Measurements from ENCODE around the gene VPS13C.
A peak's percentile ranks its signal among the peaks of the same experiment; 100 is the strongest.

Gene VPS13C

GRCh38 chr15:62068071-62068809, 8.0 kb upstream of the VPS13C start:
- no peak overlapping the region for H4K91ac ChIP-seq (ENCODE audit: low read length)
- no peak overlapping the region for H3K27ac ChIP-seq (ENCODE audit: low read length, poor library complexity, severe bottlenecking)
- peaks cover 18% of the 10 kb centered on the region for H3K4me1 ChIP-seq (ENCODE audit: control insufficient read depth, insufficient read depth, low read depth, low read length)
- peak overlapping the region; percentile 25 to 52 for H3K4me3 ChIP-seq (ENCODE audit: insufficient read depth in 1 of 2, low read depth in 1 of 2, low read length in 2 of 2)
- under 1% methylated on average over 60 of the region's 103 CpGs for WGBS
- H2AK5ac ChIP-seq (ENCODE audit: low read length, severe bottlenecking) = no peak overlapping the region
- H2BK5ac ChIP-seq (ENCODE audit: low read depth, low read length, poor library complexity, severe bottlenecking) = no peak overlapping the region
- H3K9ac ChIP-seq (ENCODE audit: low read length) = peak overlapping the region; percentile 26
- no peak overlapping the region for H2BK15ac ChIP-seq (ENCODE audit: low read depth, poor library complexity, severe bottlenecking)
- H3K9me3 ChIP-seq (ENCODE audit: control insufficient read depth, low read length) = no peaks in the 10 kb centered on the region
- H3K27me3 ChIP-seq (ENCODE audit: control insufficient read depth in 1 of 2, insufficient read depth in 1 of 2, low read length in 2 of 2) = peaks cover 4 to 27% of the 10 kb centered on the region in 2 experiments
- no peak overlapping the region for H3K4ac ChIP-seq (ENCODE audit: low read depth in 1 of 2, low read length in 2 of 2)
- H3K23ac ChIP-seq (ENCODE audit: low read length in 2 of 2) = no peak overlapping the region
- no peak overlapping the region for H4K8ac ChIP-seq (ENCODE audit: low read length)
- H3K36me3 ChIP-seq (ENCODE audit: control insufficient read depth in 1 of 2, insufficient read depth in 2 of 2, low read depth in 1 of 2, low read length in 2 of 2) = peaks cover 0 to 4% of the 10 kb centered on the region in 2 experiments
- no peak overlapping the region for H2BK120ac ChIP-seq (ENCODE audit: low read depth, low read length)
- peak overlapping the region in 1 of 2 experiments; percentile 60 for H3K14ac ChIP-seq (ENCODE audit: low read length in 2 of 2)
- H3K79me1 ChIP-seq (replicated peaks; ENCODE audit: low read length, poor library complexity, severe bottlenecking) = no peaks in the 10 kb centered on the region
- H2BK12ac ChIP-seq (ENCODE audit: low read length in 2 of 2) = no peak overlapping the region
- H3K18ac ChIP-seq (ENCODE audit: low read depth in 1 of 2, low read length in 2 of 2) = no peak overlapping the region
- H2AFZ ChIP-seq (ENCODE audit: low read depth, low read length) = peak overlapping the region; percentile 77
- peak; percentile 58 for DNase-seq
- H3K4me2 ChIP-seq (ENCODE audit: low read length, poor library complexity, severe bottlenecking) = peak overlapping the region; percentile 89

GRCh38 chr15:62067448-62068044, 7.3 kb upstream of the VPS13C start:
- no peaks in the 10 kb centered on the region for H3K9me3 ChIP-seq (ENCODE audit: control insufficient read depth, low read length)
- H3K79me1 ChIP-seq (replicated peaks; ENCODE audit: low read length, poor library complexity, severe bottlenecking) = no peaks in the 10 kb centered on the region
- H3K14ac ChIP-seq (ENCODE audit: low read length in 2 of 2) = no peak overlapping the region
- H3K18ac ChIP-seq (ENCODE audit: low read depth in 1 of 2, low read length in 2 of 2) = no peak overlapping the region
- peaks cover 18% of the 10 kb centered on the region for H3K4me1 ChIP-seq (ENCODE audit: control insufficient read depth, insufficient read depth, low read depth, low read length)
- 7% methylated on average over 31 of the region's 62 CpGs for WGBS
- no peak overlapping the region for H2BK120ac ChIP-seq (ENCODE audit: low read depth, low read length)
- peak; percentile 30 for DNase-seq
- H2BK5ac ChIP-seq (ENCODE audit: low read depth, low read length, poor library complexity, severe bottlenecking) = no peak overlapping the region
- no peak overlapping the region for H4K8ac ChIP-seq (ENCODE audit: low read length)
- H2BK12ac ChIP-seq (ENCODE audit: low read length in 2 of 2) = no peak overlapping the region
- H3K27me3 ChIP-seq (ENCODE audit: control insufficient read depth in 1 of 2, insufficient read depth in 1 of 2, low read length in 2 of 2) = peaks cover 4 to 27% of the 10 kb centered on the region in 2 experiments
- no peak overlapping the region for H4K91ac ChIP-seq (ENCODE audit: low read length)
- no peak overlapping the region for H3K9ac ChIP-seq (ENCODE audit: low read length)
- no peak overlapping the region for H2AFZ ChIP-seq (ENCODE audit: low read depth, low read length)
- H3K4me2 ChIP-seq (ENCODE audit: low read length, poor library complexity, severe bottlenecking) = peak overlapping the region; percentile 64
- no peak overlapping the region for H3K27ac ChIP-seq (ENCODE audit: low read length, poor library complexity, severe bottlenecking)
- H3K4me3 ChIP-seq (ENCODE audit: insufficient read depth in 1 of 2, low read depth in 1 of 2, low read length in 2 of 2) = peak overlapping the region; percentile 52 to 58
- H3K23ac ChIP-seq (ENCODE audit: low read length in 2 of 2) = peak overlapping the region in 1 of 2 experiments; percentile 66
- H3K36me3 ChIP-seq (ENCODE audit: control insufficient read depth in 1 of 2, insufficient read depth in 2 of 2, low read depth in 1 of 2, low read length in 2 of 2) = peaks cover 0 to 4% of the 10 kb centered on the region in 2 experiments
- H2BK15ac ChIP-seq (ENCODE audit: low read depth, poor library complexity, severe bottlenecking) = no peak overlapping the region
- H3K4ac ChIP-seq (ENCODE audit: low read depth in 1 of 2, low read length in 2 of 2) = no peak overlapping the region
- no peak overlapping the region for H2AK5ac ChIP-seq (ENCODE audit: low read length, severe bottlenecking)

- peak; percentile 55 for DNase-seq
- 15% methylated on average over 33 of the region's 33 CpGs for WGBS
- H3K9ac ChIP-seq (ENCODE audit: low read length) = no peak within 1 kb of the TSS
These were observed 6.6 kb upstream of the VPS13C start, which contains the start of gene C2CD4A for GRCh38 chr15:62066663-62067447. TSS of gene C2CD4A (plus strand) at chr15:62066977. CDS start at chr15:62067614, 637 bp downstream.

More at GRCh38 chr15:62066663-62067447, 6.6 kb upstream of the VPS13C start, which contains the start of gene C2CD4A:
- no peak within 1 kb of the TSS for H4K91ac ChIP-seq (ENCODE audit: low read length)
- H3K4ac ChIP-seq (ENCODE audit: low read depth in 1 of 2, low read length in 2 of 2) = no peak within 1 kb of the TSS
- no peak within 1 kb of the TSS for H2AFZ ChIP-seq (ENCODE audit: low read depth, low read length)
- H2BK12ac ChIP-seq (ENCODE audit: low read length in 2 of 2) = no peak within 1 kb of the TSS
- H3K4me1 ChIP-seq (ENCODE audit: control insufficient read depth, insufficient read depth, low read depth, low read length) = peaks cover 18% of the 10 kb centered on the region
- peak within 1 kb of the TSS in 1 of 2 experiments; percentile 66 for H3K23ac ChIP-seq (ENCODE audit: low read length in 2 of 2)
- peaks cover 4 to 27% of the 10 kb centered on the region in 2 experiments for H3K27me3 ChIP-seq (ENCODE audit: control insufficient read depth in 1 of 2, insufficient read depth in 1 of 2, low read length in 2 of 2)
- no peak within 1 kb of the TSS for H2BK5ac ChIP-seq (ENCODE audit: low read depth, low read length, poor library complexity, severe bottlenecking)
- peaks cover 0 to 4% of the 10 kb centered on the region in 2 experiments for H3K36me3 ChIP-seq (ENCODE audit: control insufficient read depth in 1 of 2, insufficient read depth in 2 of 2, low read depth in 1 of 2, low read length in 2 of 2)
- no peak within 1 kb of the TSS for H3K18ac ChIP-seq (ENCODE audit: low read depth in 1 of 2, low read length in 2 of 2)
- no peak within 1 kb of the TSS for H2BK120ac ChIP-seq (ENCODE audit: low read depth, low read length)
- no peak within 1 kb of the TSS for H4K8ac ChIP-seq (ENCODE audit: low read length)
- H2BK15ac ChIP-seq (ENCODE audit: low read depth, poor library complexity, severe bottlenecking) = no peak within 1 kb of the TSS
- H3K9me3 ChIP-seq (ENCODE audit: control insufficient read depth, low read length) = no peaks in the 10 kb centered on the region
- no peaks in the 10 kb centered on the region for H3K79me1 ChIP-seq (replicated peaks; ENCODE audit: low read length, poor library complexity, severe bottlenecking)
- H3K4me2 ChIP-seq (ENCODE audit: low read length, poor library complexity, severe bottlenecking) = peak within 1 kb of the TSS; percentile 82
- H2AK5ac ChIP-seq (ENCODE audit: low read length, severe bottlenecking) = no peak within 1 kb of the TSS
- H3K14ac ChIP-seq (ENCODE audit: low read length in 2 of 2) = no peak within 1 kb of the TSS
- no peak within 1 kb of the TSS for H3K27ac ChIP-seq (ENCODE audit: low read length, poor library complexity, severe bottlenecking)
- H3K4me3 ChIP-seq (ENCODE audit: insufficient read depth in 1 of 2, low read depth in 1 of 2, low read length in 2 of 2) = peak within 1 kb of the TSS; percentile 52 to 58
